Measurements from ENCODE around the gene NOP14. TPM values are rescaled to one million over a fixed set of nuclear protein-coding genes. Genes with fewer than 3 reads are reported as not detected.

Gene NOP14
- total RNA-seq, 6 donors from 2014 or later: 17.2 to 30.4 (median 22.4) TPM

- no peak overlapping the region for H3K4me3 ChIP-seq
- WGBS, 2 donors: 88 to 93% methylated on average over 7 to 21 of the region's 21 CpGs
- H3K4me1 ChIP-seq: peaks cover under 1 to 10% (median 8%) of the 10 kb centered on the region in 4 donors
- H3K27ac ChIP-seq: peak overlapping the region in 3 of 4 donors; percentile 2 to 54 (median 32)
- H3K27me3 ChIP-seq: no peaks in the 10 kb centered on the region
- peaks cover 23 to 98% (median 78%) of the 10 kb centered on the region in 4 donors for H3K36me3 ChIP-seq
- no peak for TF ChIP-seq POLR2A (IDR thresholded peaks at IDR 0.05)
- no peak for TF ChIP-seq EP300 (IDR thresholded peaks at IDR 0.05)
- TF ChIP-seq CTCF (IDR thresholded peaks at IDR 0.05): no peak
- no peak for TF ChIP-seq POLR2AphosphoS5 (IDR thresholded peaks at IDR 0.05)
- no peaks in the 10 kb centered on the region for H3K9me3 ChIP-seq
- no peak for DNase-seq
- no peak for ATAC-seq (ENCODE audit: low FRiP score in 2 of 2)
These were observed 21.1 kb downstream of the NOP14 start for GRCh38 chr4:2942037-2942531.

GRCh38 chr4:2941138-2942036 lies 21.8 kb downstream of the NOP14 start:
- no peak for TF ChIP-seq POLR2A (IDR thresholded peaks at IDR 0.05)
- TF ChIP-seq EP300 (IDR thresholded peaks at IDR 0.05): no peak
- peak in 1 of 2 donors; percentile 45 for TF ChIP-seq POLR2AphosphoS5 (IDR thresholded peaks at IDR 0.05)
- no peak for TF ChIP-seq CTCF (IDR thresholded peaks at IDR 0.05)
- peaks cover 6 to 17% (median 15%) of the 10 kb centered on the region in 4 donors for H3K4me1 ChIP-seq
- no peak overlapping the region for H3K4me3 ChIP-seq
- peak overlapping the region in 2 of 4 donors; percentile 2 to 43 for H3K27ac ChIP-seq
- no peaks in the 10 kb centered on the region for H3K9me3 ChIP-seq
- H3K27me3 ChIP-seq: no peaks in the 10 kb centered on the region
- peaks cover 17 to 92% (median 71%) of the 10 kb centered on the region in 4 donors for H3K36me3 ChIP-seq
- peak in 1 of 2 donors; percentile 19 for DNase-seq
- ATAC-seq (ENCODE audit: low FRiP score in 2 of 2): no peak
- WGBS, 2 donors: 88 to 92% methylated on average over 15 to 18 of the region's 24 CpGs

GRCh38 chr4:2940267-2941137 lies 22.7 kb downstream of the NOP14 start:
- WGBS, 2 donors: 92 to 94% methylated on average over 19 to 29 of the region's 29 CpGs
- no peaks in the 10 kb centered on the region for H3K9me3 ChIP-seq
- no peak for DNase-seq
- no peak for TF ChIP-seq POLR2AphosphoS5 (IDR thresholded peaks at IDR 0.05)
- TF ChIP-seq EP300 (IDR thresholded peaks at IDR 0.05): no peak
- TF ChIP-seq CTCF (IDR thresholded peaks at IDR 0.05): no peak
- no peak for TF ChIP-seq POLR2A (IDR thresholded peaks at IDR 0.05)
- no peak for ATAC-seq (ENCODE audit: low FRiP score in 2 of 2)
- H3K4me1 ChIP-seq: peaks cover 13 to 26% (median 23%) of the 10 kb centered on the region in 4 donors
- peaks cover 16 to 85% (median 65%) of the 10 kb centered on the region in 4 donors for H3K36me3 ChIP-seq
- H3K27ac ChIP-seq: peak overlapping the region in 1 of 4 donors; percentile 43
- no peak overlapping the region for H3K4me3 ChIP-seq
- no peaks in the 10 kb centered on the region for H3K27me3 ChIP-seq

GRCh38 chr4:2939383-2940243 lies 23.6 kb downstream of the NOP14 start:
- 90 to 94% methylated on average over 22 to 30 of the region's 30 CpGs for WGBS, 2 donors
- Histone ChIP-seq H3K4me1 (peaks cover 17 to 29% (median 28%) of the 10 kb centered on the region in 4 donors), H3K36me3 (peaks cover 16 to 76% (median 56%) of the 10 kb centered on the region in 4 donors), H3K9me3 (no peaks in the 10 kb centered on the region), H3K27me3 (no peaks in the 10 kb centered on the region), H3K27ac (no peak overlapping the region), H3K4me3 (no peak overlapping the region)
- TF ChIP-seq CTCF (IDR thresholded peaks at IDR 0.05) (no peak), POLR2AphosphoS5 (IDR thresholded peaks at IDR 0.05) (no peak)
- ATAC-seq (ENCODE audit: low FRiP score in 2 of 2) (no peak), DNase-seq (peak in 1 of 2 donors; percentile 17)

Measured in upper lobe of left lung (tissue), 6 donors.